Measurements from ENCODE around the gene DACT2. TPM values are rescaled to one million over a fixed set of nuclear protein-coding genes. Genes with fewer than 3 reads are reported as not detected.

DACT2 gene
- total and polyA plus RNA-seq, 9 of the 15 experiments (the other 6 are each of a cell fraction or from before 2014, with no cell fraction given): not detected

GRCh38 chr6:168261234-168261633 lies 58.3 kb downstream of the DACT2 start:
- no peak overlapping the region for H3K27ac ChIP-seq (ENCODE audit: extremely low read depth, low read depth, low read length)
- CTCF ChIA-PET (ENCODE audit: low intra/inter-chr PET ratio): no interaction called here

More at GRCh38 chr6:168261234-168261633, 58.3 kb downstream of the DACT2 start:
- H4K20me1 ChIP-seq (replicated peaks; ENCODE audit: control insufficient read depth, insufficient read depth, low read length): peaks cover 8% of the 10 kb centered on the region
- no peaks in the 10 kb centered on the region for H3K9me3 ChIP-seq (replicated peaks; ENCODE audit: control insufficient read depth, insufficient read depth, low read depth, low read length)
- intact Hi-C loops (cut with micrococcal nuclease): no loop called here
- H3K9ac ChIP-seq (ENCODE audit: insufficient read depth in 1 of 2, low read depth in 2 of 2, low read length in 2 of 2): no peak overlapping the region
- ATAC-seq: no peak
- no peaks in the 10 kb centered on the region for H3K36me3 ChIP-seq (ENCODE audit: control insufficient read depth, insufficient read depth, low read length)
- H3K9me1 ChIP-seq (ENCODE audit: control insufficient read depth, insufficient read depth, low read length): no peaks in the 10 kb centered on the region
- DNase-seq (ENCODE audit: extremely low read depth in 1 of 4, low spot score in 3 of 4): no peak
- in situ Hi-C loops (cut with MboI): no loop called here
- no TSS peak for BruUV-seq (replicated peaks)
- no peak overlapping the region for H3K4me3 ChIP-seq
- H3K4me1 ChIP-seq (replicated peaks in 1 of 2; ENCODE audit: control insufficient read depth in 2 of 2, insufficient read depth in 2 of 2, low read length in 2 of 2): peaks cover 0 to 3% of the 10 kb centered on the region in 2 experiments; a peak in 1 of 5 replicates
- 1% methylated on average over 11 of the region's 12 CpGs for WGBS (ENCODE audit: insufficient coverage, low coverage, missing lambda C conversion rate)
- H3K27me3 ChIP-seq (ENCODE audit: control insufficient read depth in 2 of 2, insufficient read depth in 2 of 2, low read length in 2 of 2): peaks cover 49 to 77% of the 10 kb centered on the region in 2 experiments
- no peak for FAIRE-seq
- TF ChIP-seq BHLHE40 (IDR thresholded peaks at IDR 0.05; ENCODE audit: low read length) (no peak), ARID2 (IDR thresholded peaks at IDR 0.05) (no peak), LEF1 (IDR thresholded peaks at IDR 0.05) (no peak), MAFK (IDR thresholded peaks at IDR 0.05; ENCODE audit: low read length) (no peak), NKRF (IDR thresholded peaks at IDR 0.05; ENCODE audit: borderline replicate concordance) (no peak), JUNB (CRISPR knock-in tag; conservative IDR thresholded peaks at IDR 0.05) (no peak), LCOR (CRISPR knock-in tag; IDR thresholded peaks at IDR 0.05) (no peak)
- H3K79me2 ChIP-seq (ENCODE audit: control insufficient read depth, insufficient read depth, low read length): no peaks in the 10 kb centered on the region
- no peak overlapping the region for H3K4me2 ChIP-seq (ENCODE audit: insufficient read depth, low read length)
- POLR2A ChIA-PET: no interaction called here
- no peak overlapping the region for H2AFZ ChIP-seq (ENCODE audit: low read depth, low read length)
